ENCODE measurements around the gene IL17REL. TPM values are rescaled to one million over a fixed set of nuclear protein-coding genes. Genes with fewer than 3 reads are reported as not detected.

The IL17REL gene
- total RNA-seq, 1 donor from 2014 or later = not detected

DNA sequence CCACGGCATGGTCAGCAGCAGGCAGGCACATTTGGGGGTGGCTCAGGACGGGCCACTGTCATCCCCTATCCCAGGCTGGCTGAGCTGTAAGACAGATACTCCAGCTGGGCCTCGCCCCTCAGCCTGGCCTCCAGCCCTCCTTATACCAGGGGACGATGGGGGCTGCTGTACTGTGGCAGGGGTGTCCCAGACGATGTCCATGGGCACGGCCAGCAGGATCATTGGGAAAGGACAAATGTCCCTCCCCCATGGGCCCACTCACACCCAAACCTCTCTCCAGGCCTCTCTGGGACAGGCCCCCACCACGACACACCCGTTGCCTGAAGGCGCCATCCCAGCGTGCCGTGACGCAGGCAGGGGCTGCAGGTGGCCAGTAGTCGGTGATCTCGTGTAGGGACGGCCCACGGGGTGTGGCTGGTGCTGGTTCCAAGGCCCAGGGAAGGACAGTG, 1.5 kb upstream of the IL17REL start:
- H3K4me3 ChIP-seq (ENCODE audit: low read depth, low read length) = no peak overlapping the region
- TF ChIP-seq, protein P1, sequence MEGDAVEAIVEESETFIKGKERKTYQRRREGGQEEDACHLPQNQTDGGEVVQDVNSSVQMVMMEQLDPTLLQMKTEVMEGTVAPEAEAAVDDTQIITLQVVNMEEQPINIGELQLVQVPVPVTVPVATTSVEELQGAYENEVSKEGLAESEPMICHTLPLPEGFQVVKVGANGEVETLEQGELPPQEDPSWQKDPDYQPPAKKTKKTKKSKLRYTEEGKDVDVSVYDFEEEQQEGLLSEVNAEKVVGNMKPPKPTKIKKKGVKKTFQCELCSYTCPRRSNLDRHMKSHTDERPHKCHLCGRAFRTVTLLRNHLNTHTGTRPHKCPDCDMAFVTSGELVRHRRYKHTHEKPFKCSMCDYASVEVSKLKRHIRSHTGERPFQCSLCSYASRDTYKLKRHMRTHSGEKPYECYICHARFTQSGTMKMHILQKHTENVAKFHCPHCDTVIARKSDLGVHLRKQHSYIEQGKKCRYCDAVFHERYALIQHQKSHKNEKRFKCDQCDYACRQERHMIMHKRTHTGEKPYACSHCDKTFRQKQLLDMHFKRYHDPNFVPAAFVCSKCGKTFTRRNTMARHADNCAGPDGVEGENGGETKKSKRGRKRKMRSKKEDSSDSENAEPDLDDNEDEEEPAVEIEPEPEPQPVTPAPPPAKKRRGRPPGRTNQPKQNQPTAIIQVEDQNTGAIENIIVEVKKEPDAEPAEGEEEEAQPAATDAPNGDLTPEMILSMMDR (conservative IDR thresholded peaks at IDR 0.05; ENCODE audit: low read depth, low read length) = no peak
- no peak for DNase-seq (ENCODE audit: low read depth)

DNA sequence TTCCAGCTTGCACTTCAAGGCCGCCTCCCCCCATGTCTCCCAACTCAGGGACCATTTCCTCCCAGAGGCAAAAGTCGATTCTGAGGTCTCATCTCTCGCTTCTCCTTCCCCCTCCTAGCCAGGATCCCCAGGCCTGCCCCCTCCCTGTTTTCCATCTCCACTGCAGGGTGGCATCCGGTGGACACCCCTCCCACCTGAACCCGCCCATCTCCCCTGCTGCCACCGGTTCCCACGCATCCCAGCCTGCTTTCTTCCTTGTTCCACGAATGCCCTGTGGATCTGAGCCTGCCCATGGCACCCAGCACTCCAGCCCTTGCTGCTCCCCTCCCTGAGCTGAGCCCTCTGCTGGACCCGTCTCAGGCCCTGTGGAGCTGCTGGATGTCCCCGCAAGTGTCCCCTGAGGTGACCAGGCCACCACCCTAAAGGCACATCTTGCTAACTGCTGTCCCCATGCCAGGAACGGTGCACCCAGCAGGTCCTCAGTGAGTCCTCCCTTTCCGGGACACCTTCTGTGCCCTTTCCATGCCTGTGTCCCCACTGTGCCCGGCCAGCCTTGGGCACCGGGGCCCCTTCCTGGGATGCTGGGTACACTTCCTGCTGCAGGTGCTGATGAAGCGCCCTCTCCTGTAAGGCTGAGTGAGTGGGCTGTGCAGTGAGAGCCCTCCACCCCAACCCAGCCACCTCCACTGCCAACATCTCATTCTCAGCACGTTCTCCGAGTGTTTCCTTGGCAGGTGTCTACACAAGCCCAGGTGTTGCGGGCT, 936 bp downstream of the IL17REL start:
- H3K4me3 ChIP-seq (ENCODE audit: low read depth, low read length) = no peak overlapping the region
- TF ChIP-seq, protein P1 (conservative IDR thresholded peaks at IDR 0.05; ENCODE audit: low read depth, low read length) = no peak
- no peak for DNase-seq (ENCODE audit: low read depth)

- H3K4me3 ChIP-seq (ENCODE audit: low read depth, low read length) = no peak overlapping the region
- TF ChIP-seq, protein P1 (conservative IDR thresholded peaks at IDR 0.05; ENCODE audit: low read depth, low read length) = no peak
- DNase-seq (ENCODE audit: low read depth) = no peak
These were observed 1.7 kb downstream of the IL17REL start for GRCh38 chr22:50010676-50011446.

- no peak for DNase-seq (ENCODE audit: low read depth)
- no peak overlapping the region for H3K4me3 ChIP-seq (ENCODE audit: low read depth, low read length)
- TF ChIP-seq, protein P1 (conservative IDR thresholded peaks at IDR 0.05; ENCODE audit: low read depth, low read length) = no peak
These were observed 2.5 kb downstream of the IL17REL start for GRCh38 chr22:50009765-50010675.

- no peak overlapping the region for H3K4me3 ChIP-seq (ENCODE audit: low read depth, low read length)
- DNase-seq (ENCODE audit: low read depth) = no peak
These were observed 3.3 kb downstream of the IL17REL start for GRCh38 chr22:50009251-50009650.

More at GRCh38 chr22:50009251-50009650, 3.3 kb downstream of the IL17REL start:
- TF ChIP-seq, protein P1 (conservative IDR thresholded peaks at IDR 0.05; ENCODE audit: low read depth, low read length) = no peak
